ENCODE results near the gene RMDN2.

RMDN2 gene
- total RNA-seq, result 1.3 to 8.4 (median 4.4) reads per million in 9 experiments

DNA sequence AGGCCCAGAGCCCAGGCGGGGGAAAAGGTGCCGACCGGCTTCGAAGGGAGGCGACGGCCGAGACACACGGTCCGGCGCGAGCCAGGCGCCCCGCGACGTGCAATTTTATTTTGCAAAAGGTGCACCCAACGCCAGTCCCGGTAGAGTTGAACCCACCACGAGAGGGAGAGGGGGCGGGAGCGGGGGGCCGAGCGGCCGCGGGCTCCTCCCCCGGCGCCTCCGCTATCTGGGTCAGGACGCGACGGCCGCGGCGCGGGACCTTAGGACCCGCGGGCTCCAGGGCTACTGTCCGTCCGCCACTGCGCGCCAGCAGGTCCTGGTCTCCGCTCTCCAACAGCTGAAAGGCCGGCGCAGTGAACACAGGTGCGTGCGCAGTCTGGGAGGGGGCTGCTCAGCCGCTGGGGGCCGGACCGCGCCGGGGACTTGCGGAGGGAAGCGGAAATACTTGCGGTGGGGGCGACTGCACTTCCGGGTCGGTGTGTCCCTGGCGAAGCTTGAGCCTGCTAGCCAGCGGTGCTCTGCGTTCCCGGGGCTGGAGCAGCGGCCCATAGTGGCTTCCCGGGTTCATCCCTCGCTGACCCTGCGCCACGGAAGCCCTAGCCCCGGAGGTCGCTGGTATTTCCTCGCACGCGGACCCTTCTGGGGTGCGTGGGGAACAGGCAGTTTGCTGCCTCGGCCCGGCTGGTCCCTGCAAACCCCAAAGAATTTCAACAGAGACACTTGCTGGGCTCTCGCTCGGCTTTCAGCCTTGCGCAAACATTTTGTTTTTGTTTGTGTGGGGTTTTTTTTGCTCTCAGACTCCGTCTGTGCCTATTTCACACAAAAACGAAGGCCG is at the start of gene RMDN2:
Gene RMDN2 (plus strand): TSS at position 225 of the 835 bp plus-strand sequence. CDS start 3,991 bp downstream, outside the sequence.
- ATAC-seq (replicated peaks), result peak; percentile 85
- H3K9me3 Mint-ChIP-seq, result no peaks in the 10 kb centered on the region
- no peaks in the 10 kb centered on the region for H3K27me3 Mint-ChIP-seq

GRCh38 chr2:37875403-37875906 is 49.6 kb upstream of the RMDN2 start:
- Mint-ChIP-seq H3K4me1 (ENCODE audit: low read depth in 2 of 2) (peaks cover 0 to 3% of the 10 kb centered on the region in 2 donors), H3K27me3 (peaks cover 12 to 15% of the 10 kb centered on the region in 2 donors), H3K4me3 (no peak overlapping the region), H3K9me3 (no peaks in the 10 kb centered on the region), H3K27ac (no peak overlapping the region), H3K36me3 (ENCODE audit: insufficient read depth) (no peaks in the 10 kb centered on the region)
- ATAC-seq (replicated peaks), result no peak
- no peak for DNase-seq

More for the DNA sequence above, at the start of gene RMDN2:
- Mint-ChIP-seq H3K4me1 (ENCODE audit: low read depth in 2 of 2) (peaks cover 4 to 6% of the 10 kb centered on the region in 2 donors), H3K36me3 (ENCODE audit: insufficient read depth) (peaks cover 13% of the 10 kb centered on the region), H3K27ac (peak within 1 kb of the TSS; percentile 64 to 96), H3K4me3 (peak within 1 kb of the TSS; percentile 79 to 99)
- peak; percentile 68 to 74 (median 71) for DNase-seq

- no peaks in the 10 kb centered on the region for H3K9me3 Mint-ChIP-seq
- H3K4me1 Mint-ChIP-seq (ENCODE audit: low read depth in 2 of 2), result peaks cover 0 to 3% of the 10 kb centered on the region in 2 donors
- peaks cover 20 to 23% of the 10 kb centered on the region in 2 donors for H3K27me3 Mint-ChIP-seq
- no peak for ATAC-seq (replicated peaks)
- H3K36me3 Mint-ChIP-seq (ENCODE audit: insufficient read depth), result peaks cover 3% of the 10 kb centered on the region
- no peak overlapping the region for H3K4me3 Mint-ChIP-seq
- no peak for DNase-seq
- H3K27ac Mint-ChIP-seq, result no peak overlapping the region
Observed at GRCh38 chr2:37876227-37876626, 48.9 kb upstream of the RMDN2 start.

GRCh38 chr2:37877457-37878315 is 47.4 kb upstream of the RMDN2 start:
- no peak overlapping the region for H3K27ac Mint-ChIP-seq
- ATAC-seq (replicated peaks), result peak; percentile 72
- no peaks in the 10 kb centered on the region for H3K4me1 Mint-ChIP-seq (ENCODE audit: low read depth in 2 of 2)
- H3K36me3 Mint-ChIP-seq (ENCODE audit: insufficient read depth), result peaks cover 3% of the 10 kb centered on the region
- DNase-seq, result peak; percentile 25 to 39 (median 36)
- no peak overlapping the region for H3K4me3 Mint-ChIP-seq
- no peaks in the 10 kb centered on the region for H3K9me3 Mint-ChIP-seq
- peaks cover 26 to 27% of the 10 kb centered on the region in 2 donors for H3K27me3 Mint-ChIP-seq

- no peak for ATAC-seq (replicated peaks)
- Mint-ChIP-seq H3K9me3 (no peaks in the 10 kb centered on the region), H3K36me3 (ENCODE audit: insufficient read depth) (peaks cover 3% of the 10 kb centered on the region), H3K4me1 (ENCODE audit: low read depth in 2 of 2) (no peaks in the 10 kb centered on the region), H3K27me3 (peaks cover 26 to 27% of the 10 kb centered on the region in 2 donors), H3K27ac (no peak overlapping the region), H3K4me3 (no peak overlapping the region)
- no peak for DNase-seq
Observed at GRCh38 chr2:37878536-37878935, 46.6 kb upstream of the RMDN2 start.

- ATAC-seq (replicated peaks), result no peak
- H3K9me3 Mint-ChIP-seq, result no peaks in the 10 kb centered on the region
- H3K27me3 Mint-ChIP-seq, result peaks cover 28 to 35% of the 10 kb centered on the region in 2 donors
- H3K27ac Mint-ChIP-seq, result no peak overlapping the region
- H3K36me3 Mint-ChIP-seq (ENCODE audit: insufficient read depth), result peaks cover 3% of the 10 kb centered on the region
- no peaks in the 10 kb centered on the region for H3K4me1 Mint-ChIP-seq (ENCODE audit: low read depth in 2 of 2)
- H3K4me3 Mint-ChIP-seq, result no peak overlapping the region
- DNase-seq, result no peak
Observed at GRCh38 chr2:37880551-37880950, 44.5 kb upstream of the RMDN2 start.

DNA sequence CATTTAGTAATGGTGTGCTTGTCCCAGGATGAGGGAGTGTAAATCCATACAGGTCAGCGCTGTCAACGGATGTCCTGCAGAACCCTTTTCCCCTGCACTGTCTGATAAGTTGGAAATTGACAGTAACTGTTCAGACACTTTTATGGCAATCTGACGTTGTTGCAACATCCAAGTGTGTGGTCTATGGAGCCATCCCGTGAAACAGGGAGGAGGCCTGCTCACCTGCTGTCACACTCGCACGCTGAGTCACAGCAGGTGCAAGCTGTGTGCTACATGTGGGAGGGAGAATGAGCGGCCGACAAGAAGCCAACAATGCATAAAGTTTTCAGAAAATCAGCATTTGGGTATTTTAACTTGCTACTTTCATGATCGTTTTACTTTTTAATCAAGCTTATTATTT is 43.7 kb upstream of the RMDN2 start:
- Mint-ChIP-seq H3K36me3 (ENCODE audit: insufficient read depth) (peaks cover 3% of the 10 kb centered on the region), H3K27ac (no peak overlapping the region), H3K9me3 (no peaks in the 10 kb centered on the region), H3K27me3 (peaks cover 36 to 42% of the 10 kb centered on the region in 2 donors), H3K4me1 (ENCODE audit: low read depth in 2 of 2) (no peaks in the 10 kb centered on the region), H3K4me3 (no peak overlapping the region)
- ATAC-seq (replicated peaks) (no peak), DNase-seq (no peak)

GRCh38 chr2:37882036-37882435 is 43.1 kb upstream of the RMDN2 start:
- ATAC-seq (replicated peaks) (no peak), DNase-seq (no peak)
- Mint-ChIP-seq H3K27ac (no peak overlapping the region), H3K4me1 (ENCODE audit: low read depth in 2 of 2) (no peaks in the 10 kb centered on the region), H3K4me3 (no peak overlapping the region), H3K9me3 (no peaks in the 10 kb centered on the region), H3K27me3 (peaks cover 37 to 42% of the 10 kb centered on the region in 2 donors), H3K36me3 (ENCODE audit: insufficient read depth) (peaks cover 6% of the 10 kb centered on the region)

- H3K27me3 Mint-ChIP-seq, result peaks cover 37 to 52% of the 10 kb centered on the region in 2 donors
Observed at GRCh38 chr2:37883518-37883917, 41.6 kb upstream of the RMDN2 start.

GRCh38 chr2:37885329-37885993 is 39.6 kb upstream of the RMDN2 start:
- no peak for ATAC-seq (replicated peaks)
- no peak overlapping the region for H3K4me3 Mint-ChIP-seq

More at GRCh38 chr2:37883518-37883917, 41.6 kb upstream of the RMDN2 start:
- Mint-ChIP-seq H3K4me3 (no peak overlapping the region), H3K4me1 (ENCODE audit: low read depth in 2 of 2) (no peaks in the 10 kb centered on the region), H3K9me3 (no peaks in the 10 kb centered on the region), H3K27ac (no peak overlapping the region), H3K36me3 (ENCODE audit: insufficient read depth) (peaks cover 6% of the 10 kb centered on the region)
- DNase-seq (no peak), ATAC-seq (replicated peaks) (no peak)

DNA sequence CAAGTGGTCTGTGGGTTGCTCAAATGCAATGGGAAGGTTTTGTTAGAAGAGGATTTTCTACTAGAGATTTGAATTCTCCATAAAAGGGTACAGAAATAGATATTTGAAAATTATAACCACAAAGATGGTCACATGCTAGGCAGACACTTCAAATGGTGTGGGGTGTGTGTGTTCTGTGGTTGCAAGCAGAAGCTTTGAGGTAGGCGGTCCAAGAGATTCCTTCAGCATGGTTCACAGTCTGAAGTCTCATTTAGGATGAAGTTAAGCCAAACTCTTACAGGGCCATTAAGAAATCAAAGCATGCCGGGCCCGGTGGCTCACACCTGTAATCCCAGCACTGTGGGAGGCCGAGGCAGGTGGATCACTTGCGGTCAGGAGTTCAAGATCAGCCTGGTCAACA is 38.3 kb upstream of the RMDN2 start:
- no peak for DNase-seq
- H3K4me1 Mint-ChIP-seq (ENCODE audit: low read depth in 2 of 2), result peaks cover 5% of the 10 kb centered on the region in 2 donors

More at GRCh38 chr2:37885329-37885993, 39.6 kb upstream of the RMDN2 start:
- H3K4me1 Mint-ChIP-seq (ENCODE audit: low read depth in 2 of 2), result no peaks in the 10 kb centered on the region
- no peak for DNase-seq
- peaks cover 37 to 46% of the 10 kb centered on the region in 2 donors for H3K27me3 Mint-ChIP-seq
- no peak overlapping the region for H3K27ac Mint-ChIP-seq
- H3K36me3 Mint-ChIP-seq (ENCODE audit: insufficient read depth), result peaks cover 8% of the 10 kb centered on the region
- H3K9me3 Mint-ChIP-seq, result no peaks in the 10 kb centered on the region

GRCh38 chr2:37887286-37887685 is 37.8 kb upstream of the RMDN2 start:
- no peak for ATAC-seq (replicated peaks)
- no peak for DNase-seq
- H3K4me3 Mint-ChIP-seq, result no peak overlapping the region
- H3K27me3 Mint-ChIP-seq, result peaks cover 27 to 36% of the 10 kb centered on the region in 2 donors
- peaks cover 7% of the 10 kb centered on the region for H3K36me3 Mint-ChIP-seq (ENCODE audit: insufficient read depth)
- peaks cover 9 to 10% of the 10 kb centered on the region in 2 donors for H3K4me1 Mint-ChIP-seq (ENCODE audit: low read depth in 2 of 2)
- H3K27ac Mint-ChIP-seq, result no peak overlapping the region
- no peaks in the 10 kb centered on the region for H3K9me3 Mint-ChIP-seq

More for the DNA sequence above, 38.3 kb upstream of the RMDN2 start:
- ATAC-seq (replicated peaks), result no peak
- Mint-ChIP-seq H3K27ac (no peak overlapping the region), H3K9me3 (no peaks in the 10 kb centered on the region), H3K36me3 (ENCODE audit: insufficient read depth) (peaks cover 7% of the 10 kb centered on the region), H3K4me3 (no peak overlapping the region), H3K27me3 (peaks cover 27 to 36% of the 10 kb centered on the region in 2 donors)
